MM.1S (cell line): ENCODE data around the gene CCR1.

Source experiments
- DNase-seq: peaks from one replicate; pipeline ENCODE4 v3.0.0-alpha.2; 2015
- H2AFZ ChIP-seq: fragments of 300-600 bp; sonication (generic); 2 replicates; pipeline ENCODE4 v1.6.0; 2016; ENCODE audit warnings: antibody characterized with exemption, low read length
- H3F3A ChIP-seq: fragments of 300-600 bp; sonication (generic); 2 replicates; pipeline ENCODE4 v1.6.1; 2016; ENCODE audit warnings: mild to moderate bottlenecking, antibody characterized with exemption, low read length, moderate library complexity, mixed read lengths; ENCODE audit not compliant: insufficient read depth
- H3K27ac ChIP-seq: fragments of 300-600 bp; sonication (generic); 2 replicates; pipeline ENCODE4 v1.5.1; 2016; ENCODE audit warnings: mild to moderate bottlenecking, low read length
- H3K27me3 ChIP-seq: fragments of 300-600 bp; sonication (generic); replicated peaks from 2 replicates; pipeline ENCODE4 v1.6.0; 2016; ENCODE audit warnings: low read length; ENCODE audit not compliant: insufficient read depth
- H3K36me3 ChIP-seq: fragments of 300-600 bp; sonication (generic); replicated peaks from 2 replicates; pipeline ENCODE4 v1.6.1; 2016; ENCODE audit warnings: mild to moderate bottlenecking, low read length, mixed read lengths; ENCODE audit not compliant: insufficient read depth
- H3K4me1 ChIP-seq: fragments of 300-600 bp; sonication (generic); 2 replicates; pipeline ENCODE4 v1.6.1; 2016; ENCODE audit warnings: low read length, mixed read lengths
- H3K4me2 ChIP-seq: fragments of 300-600 bp; sonication (generic); 2 replicates; pipeline ENCODE4 v1.6.0; 2016; ENCODE audit warnings: low read depth, low read length
- H3K4me3 ChIP-seq: fragments of 300-600 bp; sonication (generic); 2 replicates; pipeline ENCODE4 v1.5.1; 2016; ENCODE audit warnings: low read length, mixed read lengths
- H3K79me2 ChIP-seq: fragments of 300-600 bp; sonication (generic); 2 replicates; pipeline ENCODE4 v1.6.1; 2016; ENCODE audit warnings: mixed run types, low read length, mixed read lengths
- H3K9ac ChIP-seq: fragments of 300-600 bp; sonication (generic); 2 replicates; pipeline ENCODE4 v1.6.1; 2016; ENCODE audit warnings: low read length, mixed read lengths
- H3K9me2 ChIP-seq: fragments of 300-600 bp; sonication (generic); replicated peaks from 2 replicates; pipeline ENCODE4 v1.6.1; 2016; ENCODE audit warnings: mild to moderate bottlenecking, low read length, mixed read lengths; ENCODE audit not compliant: insufficient read depth
- H3K9me3 ChIP-seq: fragments of 300-600 bp; sonication (generic); replicated peaks from 2 replicates; pipeline ENCODE4 v1.6.1; 2016; ENCODE audit warnings: mild to moderate bottlenecking, low read length, mixed read lengths; ENCODE audit not compliant: insufficient read depth
- H4K20me1 ChIP-seq: fragments of 300-600 bp; sonication (generic); 2 replicates; pipeline ENCODE4 v1.6.1; 2016; ENCODE audit warnings: mild to moderate bottlenecking, low read length, moderate library complexity, mixed read lengths; ENCODE audit not compliant: insufficient read depth
- EZH2 ChIP-seq: fragments of 300-600 bp; sonication (generic); optimal IDR thresholded peaks from 2 replicates; pipeline ENCODE3; 2017; ENCODE audit warnings: low read depth, mild to moderate bottlenecking, antibody characterized with exemption, low read length, mixed read lengths
- EZH2phosphoT487 ChIP-seq: fragments of 300-600 bp; sonication (generic); IDR thresholded peaks from 2 replicates; pipeline ENCODE4 v1.6.1; 2018; ENCODE audit warnings: antibody characterized with exemption, low read length
- TF ChIP-seq, protein P1 (sequence below): fragments of 300-600 bp; sonication (generic); IDR thresholded peaks from 2 replicates; pipeline ENCODE4 v1.5.1; 2016; ENCODE audit warnings: antibody characterized with exemption, low read length, mixed read lengths

Gene CCR1

DNA sequence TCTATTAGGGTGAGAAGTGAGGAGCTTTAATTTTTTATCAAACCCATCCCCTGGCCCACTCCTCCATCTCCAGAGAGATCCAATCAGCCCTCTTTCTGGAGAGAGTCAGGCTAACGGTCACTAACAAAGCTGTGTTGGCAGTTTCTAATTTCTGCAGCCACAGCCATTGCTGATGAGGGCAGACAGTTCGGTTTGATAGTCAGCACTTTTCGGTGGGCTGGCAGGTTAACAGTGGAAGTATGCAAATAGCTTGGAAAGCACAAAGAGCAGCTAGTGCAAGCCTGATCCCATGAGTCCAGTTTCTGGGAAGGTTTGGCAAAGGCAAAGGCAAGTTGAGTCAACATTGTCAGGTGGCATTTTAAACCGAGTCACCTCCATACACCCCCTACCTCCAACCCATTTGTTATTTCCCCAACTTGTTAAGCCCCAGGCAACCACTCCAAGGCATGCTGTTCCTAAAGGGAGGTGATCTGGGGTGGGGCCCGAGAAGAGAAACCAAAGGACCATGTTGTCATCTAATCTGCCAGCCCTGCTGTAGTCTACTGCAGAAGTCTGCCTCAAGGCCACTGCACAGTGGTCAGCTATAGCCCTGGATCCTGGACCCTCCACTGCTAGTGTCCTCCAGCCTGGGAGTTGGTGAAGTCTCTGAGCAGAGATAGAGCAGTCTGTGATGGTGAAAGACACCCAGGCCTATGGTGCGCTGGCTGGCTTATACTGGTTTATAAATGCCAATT lies 1.7 kb downstream of the CCR1 start:
- Histone ChIP-seq H3F3A (peaks cover 75% of the 10 kb centered on the region), H3K9ac (peak overlapping the region; percentile 99)
- TF ChIP-seq, protein P1, sequence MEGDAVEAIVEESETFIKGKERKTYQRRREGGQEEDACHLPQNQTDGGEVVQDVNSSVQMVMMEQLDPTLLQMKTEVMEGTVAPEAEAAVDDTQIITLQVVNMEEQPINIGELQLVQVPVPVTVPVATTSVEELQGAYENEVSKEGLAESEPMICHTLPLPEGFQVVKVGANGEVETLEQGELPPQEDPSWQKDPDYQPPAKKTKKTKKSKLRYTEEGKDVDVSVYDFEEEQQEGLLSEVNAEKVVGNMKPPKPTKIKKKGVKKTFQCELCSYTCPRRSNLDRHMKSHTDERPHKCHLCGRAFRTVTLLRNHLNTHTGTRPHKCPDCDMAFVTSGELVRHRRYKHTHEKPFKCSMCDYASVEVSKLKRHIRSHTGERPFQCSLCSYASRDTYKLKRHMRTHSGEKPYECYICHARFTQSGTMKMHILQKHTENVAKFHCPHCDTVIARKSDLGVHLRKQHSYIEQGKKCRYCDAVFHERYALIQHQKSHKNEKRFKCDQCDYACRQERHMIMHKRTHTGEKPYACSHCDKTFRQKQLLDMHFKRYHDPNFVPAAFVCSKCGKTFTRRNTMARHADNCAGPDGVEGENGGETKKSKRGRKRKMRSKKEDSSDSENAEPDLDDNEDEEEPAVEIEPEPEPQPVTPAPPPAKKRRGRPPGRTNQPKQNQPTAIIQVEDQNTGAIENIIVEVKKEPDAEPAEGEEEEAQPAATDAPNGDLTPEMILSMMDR = no peak
- TF ChIP-seq EZH2 (no peak), EZH2phosphoT487 (no peak)

DNA sequence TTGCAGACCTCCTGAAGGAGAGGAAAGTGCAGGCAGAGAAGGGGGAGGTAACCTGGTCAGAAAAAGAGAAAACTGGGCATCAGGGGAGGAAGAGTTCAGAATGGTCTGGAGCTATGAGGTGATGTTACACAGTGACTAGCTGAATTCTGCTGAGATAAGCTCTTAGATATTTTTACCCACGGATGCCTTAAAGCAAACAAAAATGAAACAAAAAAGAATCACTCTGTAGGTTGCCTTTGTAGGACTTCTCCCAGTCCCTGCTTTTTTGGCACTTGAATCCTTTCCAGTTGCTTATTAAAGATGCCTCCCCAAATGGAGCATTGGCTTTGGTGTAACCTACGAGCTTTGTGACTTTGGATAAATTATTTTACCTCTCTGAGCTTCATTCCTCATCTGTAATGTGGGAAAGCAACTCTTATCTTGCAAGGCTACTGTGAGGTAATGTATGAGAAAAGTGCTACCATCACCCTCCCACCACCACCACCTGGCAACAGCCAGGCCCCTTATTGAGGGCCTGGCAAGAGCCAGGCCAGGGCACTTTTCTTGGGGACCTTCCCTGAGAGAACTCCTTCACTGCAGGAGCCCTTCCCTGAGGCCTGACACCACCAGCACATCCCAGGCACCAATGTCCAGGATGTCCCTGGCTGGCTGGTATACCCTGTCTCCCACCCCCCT lies 2.7 kb downstream of the CCR1 start:
- H2AFZ ChIP-seq = no peak overlapping the region
- H3K79me2 ChIP-seq = peaks cover 76% of the 10 kb centered on the region

More for the DNA sequence above, 1.7 kb downstream of the CCR1 start:
- DNase-seq = peak; percentile 96
- H3K4me3 ChIP-seq = peak overlapping the region; percentile 94
- no peaks in the 10 kb centered on the region for H3K9me3 ChIP-seq
- no peaks in the 10 kb centered on the region for H4K20me1 ChIP-seq
- no peaks in the 10 kb centered on the region for H3K27me3 ChIP-seq
- peaks cover 26% of the 10 kb centered on the region for H3K36me3 ChIP-seq
- H3K79me2 ChIP-seq = peaks cover 66% of the 10 kb centered on the region
- H3K9me2 ChIP-seq = no peaks in the 10 kb centered on the region
- peak overlapping the region; percentile 99 for H3K27ac ChIP-seq
- peaks cover 56% of the 10 kb centered on the region for H3K4me1 ChIP-seq
- H3K4me2 ChIP-seq = peak overlapping the region; percentile 90
- no peak overlapping the region for H2AFZ ChIP-seq

DNA sequence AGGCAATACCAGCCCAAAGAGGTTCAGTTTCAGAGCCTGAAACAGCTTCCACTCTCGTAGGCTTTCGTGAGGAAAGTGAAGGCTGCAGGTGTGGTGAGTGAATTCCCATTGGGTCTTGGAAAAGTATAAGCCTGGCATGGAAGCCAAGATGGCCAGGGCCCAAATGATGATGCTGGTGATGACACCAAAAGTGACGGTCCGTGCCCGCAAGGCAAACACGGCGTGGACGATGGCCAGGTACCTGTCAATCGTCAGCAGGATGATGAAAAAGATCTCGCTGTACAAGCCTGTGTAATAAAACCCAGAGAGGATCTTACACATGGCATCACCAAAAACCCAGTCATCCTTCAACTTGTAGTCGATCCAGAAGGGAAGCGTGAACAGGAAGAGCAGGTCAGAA lies 4.4 kb downstream of the CCR1 start:
- no peaks in the 10 kb centered on the region for H3K27me3 ChIP-seq
- no peaks in the 10 kb centered on the region for H3K9me2 ChIP-seq
- H3K27ac ChIP-seq = no peak overlapping the region; the same call in 1 of the 2 replicates
- no peaks in the 10 kb centered on the region for H4K20me1 ChIP-seq
- peaks cover 84% of the 10 kb centered on the region for H3K79me2 ChIP-seq
- 0 out of 2 replicates have a peak overlapping the region, but pooled peaks have one; percentile 90 for H3K4me2 ChIP-seq
- no peaks in the 10 kb centered on the region for H3K9me3 ChIP-seq
- peaks cover 35% of the 10 kb centered on the region for H3K36me3 ChIP-seq
- H3F3A ChIP-seq = peaks cover 92% of the 10 kb centered on the region
- DNase-seq = no peak
- no peak overlapping the region for H2AFZ ChIP-seq
- H3K9ac ChIP-seq = no peak overlapping the region
- TF ChIP-seq EZH2phosphoT487 (no peak), EZH2 (no peak)
- TF ChIP-seq, protein P1 = no peak
- peaks cover 33% of the 10 kb centered on the region for H3K4me1 ChIP-seq
- H3K4me3 ChIP-seq = no peak overlapping the region

More for the DNA sequence above, 2.7 kb downstream of the CCR1 start:
- peaks cover 85% of the 10 kb centered on the region for H3F3A ChIP-seq
- H3K4me2 ChIP-seq = peak overlapping the region; percentile 90
- H3K9me3 ChIP-seq = no peaks in the 10 kb centered on the region
- peak overlapping the region; percentile 99 for H3K27ac ChIP-seq
- H3K4me3 ChIP-seq = peak overlapping the region; percentile 94
- H3K9me2 ChIP-seq = no peaks in the 10 kb centered on the region
- H3K4me1 ChIP-seq = peaks cover 50% of the 10 kb centered on the region
- H3K36me3 ChIP-seq = peaks cover 35% of the 10 kb centered on the region
- peak overlapping the region; percentile 99 for H3K9ac ChIP-seq
- H4K20me1 ChIP-seq = no peaks in the 10 kb centered on the region
- no peaks in the 10 kb centered on the region for H3K27me3 ChIP-seq
- TF ChIP-seq, protein P1 = no peak
- no peak for TF ChIP-seq EZH2
- no peak for TF ChIP-seq EZH2phosphoT487
- peak; percentile 88 for DNase-seq
